Naive thymus-derived CD4-positive, alpha-beta T cell (primary cell): ENCODE measurements around the gene LINGO1. TPM values are rescaled to one million over a fixed set of nuclear protein-coding genes. Genes with fewer than 3 reads are reported as not detected.

ENCODE experiments used
- ATAC-seq: fragments of 150-1000 bp; cut with Tn5 transposase; 2 replicates; pipeline ENCODE4 v1.10.0; 2021; ENCODE audit warnings: mild to moderate bottlenecking, moderate library complexity
- CTCF ChIA-PET: fragments of 350-600 bp; sonication (Branson Sonifier 250); formaldehyde crosslinking; loops from one replicate; lab custom pipeline; 2021; ENCODE audit warnings: antibody characterized with exemption; lab: Charles Lee
- POLR2A ChIA-PET: fragments of 350-600 bp; sonication (Branson Sonifier 250); formaldehyde crosslinking; loops from one replicate; lab custom pipeline; 2021; ENCODE audit warnings: antibody characterized with exemption, inconsistent platforms; lab: Charles Lee
- DNase-seq, 9 donors: peaks; one replicate each; pipeline versions ENCODE4 v3.0.0 to v3.0.0-alpha.2; 2020 to 2022; ENCODE audit warnings: mixed read lengths in 1 of 9
- H3K27ac ChIP-seq: one replicate; pipeline ENCODE4 v1.7.0; 2013; ENCODE audit warnings: mild to moderate bottlenecking, low read depth, low read length, moderate library complexity
- H3K27me3 ChIP-seq, 2 donors: one replicate each; pipeline ENCODE4 v1.7.0; 2013; ENCODE audit warnings: low read length in 2 of 2, mild to moderate bottlenecking in 2 of 2, moderate library complexity in 2 of 2; ENCODE audit not compliant: control insufficient read depth in 2 of 2, insufficient read depth in 2 of 2
- H3K36me3 ChIP-seq, 3 experiments: 1 replicate in 2 of 3; 2 replicates in 1 of 3; pipeline ENCODE4 v1.7.0; 2013; ENCODE audit warnings: low read length in 3 of 3, mild to moderate bottlenecking in 3 of 3, moderate library complexity in 1 of 3; ENCODE audit not compliant: insufficient read depth in 3 of 3, control insufficient read depth in 2 of 3
- H3K4me1 ChIP-seq, 2 donors: one replicate each; pipeline ENCODE4 v1.7.0; 2013; ENCODE audit warnings: low read length in 2 of 2, mild to moderate bottlenecking in 2 of 2, moderate library complexity in 1 of 2; ENCODE audit not compliant: control insufficient read depth in 2 of 2, insufficient read depth in 2 of 2
- H3K4me3 ChIP-seq: 2 replicates; pipeline ENCODE4 v1.7.0; 2013; ENCODE audit warnings: mild to moderate bottlenecking, low read length
- H3K9me3 ChIP-seq, 3 experiments: 1 replicate in 2 of 3; 2 replicates in 1 of 3; pipeline ENCODE4 v1.7.0; 2013; ENCODE audit warnings: low read length in 3 of 3; ENCODE audit not compliant: control insufficient read depth in 2 of 3
- H3K27ac Mint-ChIP-seq, 9 donors: one replicate each; pipeline ENCODE4 v1.8.0; 2020 to 2022; ENCODE audit warnings: mixed read lengths in 9 of 9, mild to moderate bottlenecking in 8 of 9, moderate library complexity in 5 of 9, inconsistent platforms in 2 of 9
- H3K27me3 Mint-ChIP-seq, 5 donors: one replicate each; pipeline ENCODE4 v1.8.0; 2021 to 2022; ENCODE audit warnings: mixed read lengths in 5 of 5, mild to moderate bottlenecking in 1 of 5
- H3K36me3 Mint-ChIP-seq, 5 donors: one replicate each; pipeline ENCODE4 v1.8.0; 2020 to 2022; ENCODE audit warnings: mixed read lengths in 5 of 5, mild to moderate bottlenecking in 3 of 5, inconsistent platforms in 1 of 5
- H3K4me1 Mint-ChIP-seq, 7 donors: one replicate each; pipeline ENCODE4 v1.8.0; 2020 to 2022; ENCODE audit warnings: mixed read lengths in 7 of 7, mild to moderate bottlenecking in 3 of 7, inconsistent platforms in 1 of 7
- H3K4me3 Mint-ChIP-seq, 10 donors: one replicate each; pipeline ENCODE4 v1.8.0; 2020 to 2022; ENCODE audit warnings: mild to moderate bottlenecking in 10 of 10, mixed read lengths in 10 of 10, moderate library complexity in 6 of 10, inconsistent platforms in 2 of 10
- H3K9me3 Mint-ChIP-seq, 11 donors: one replicate each; pipeline ENCODE4 v1.8.0; 2020 to 2022; ENCODE audit warnings: mixed read lengths in 11 of 11, mild to moderate bottlenecking in 4 of 11, inconsistent platforms in 1 of 11, moderate library complexity in 1 of 11
- intact Hi-C, 2 donors: fragments of 100-400 bp; cut with micrococcal nuclease; formaldehyde crosslinking; loops; one replicate each; pipeline ENCODE4 v1.15.1; 2023
- polyA plus RNA-seq, 2 donors: library from polyadenylated mRNA; unstranded; fragments of 300-500 nt; fragmentation: Illumina TruSeq; gene quantifications; one replicate each; pipeline ENCODE4 v1.2.3, GENCODE V29; 2021
- total RNA-seq, 6 experiments: library from RNA in 5 of 6; stranded (reverse) in 5 of 6; gene quantifications; 1 replicate in 5 of 6; 2 replicates in 1 of 6; pipeline ENCODE4 v1.2.3 and lab custom pipeline; 2021 to 2026

Gene LINGO1
- total and polyA plus RNA-seq, 7 experiments from 2014 or later, result not detected

DNA sequence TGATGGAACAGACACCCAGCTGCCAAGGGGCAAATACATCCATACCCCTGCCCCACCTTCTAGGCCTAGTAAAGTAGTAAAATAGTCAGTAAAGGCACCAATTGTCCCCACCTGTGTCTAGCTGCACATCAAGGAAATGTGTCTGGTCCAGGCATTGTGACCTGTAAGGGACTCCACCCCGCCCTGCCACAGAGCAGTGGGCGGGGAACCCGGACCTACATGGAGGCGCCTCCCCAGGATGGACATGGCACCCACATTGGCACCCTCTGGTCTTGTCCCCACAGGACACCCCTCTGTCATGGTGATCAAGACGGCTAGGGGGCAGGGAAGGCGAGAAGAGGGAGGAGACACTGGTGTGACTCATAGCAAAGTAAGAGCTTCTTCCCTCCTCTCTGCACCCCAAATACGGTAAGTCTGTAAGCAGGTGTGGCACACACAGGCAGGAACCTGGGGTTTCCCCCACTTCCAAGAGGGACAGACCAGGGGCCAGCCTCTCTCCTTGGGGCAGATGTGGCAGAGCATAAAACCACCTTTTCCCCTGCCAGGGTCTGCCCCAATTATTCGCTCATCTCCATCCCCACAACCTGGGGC is 13.5 kb upstream of the LINGO1 start:
- no peaks in the 10 kb centered on the region for H3K4me1 Mint-ChIP-seq
- H3K9me3 Mint-ChIP-seq, result no peaks in the 10 kb centered on the region
- peaks cover 0 to 18% (median 4%) of the 10 kb centered on the region in 5 donors for H3K27me3 Mint-ChIP-seq
- POLR2A ChIA-PET, result no interaction called here
- DNase-seq, result no peak
- Histone ChIP-seq H3K36me3 (no peaks in the 10 kb centered on the region), H3K27ac (no peak overlapping the region), H3K9me3 (no peaks in the 10 kb centered on the region), H3K4me1 (no peaks in the 10 kb centered on the region), H3K27me3 (no peaks in the 10 kb centered on the region), H3K4me3 (no peak overlapping the region)
- no peak overlapping the region for H3K27ac Mint-ChIP-seq
- no peaks in the 10 kb centered on the region for H3K36me3 Mint-ChIP-seq
- intact Hi-C loops, result no loop called here
- H3K4me3 Mint-ChIP-seq, result no peak overlapping the region
- no peak for ATAC-seq
- CTCF ChIA-PET, result interaction anchor here (1.8 kb wide), 1 partner anchor 10 kb away, joined by 6 read pairs; no protein-coding TSS in a partner anchor

DNA sequence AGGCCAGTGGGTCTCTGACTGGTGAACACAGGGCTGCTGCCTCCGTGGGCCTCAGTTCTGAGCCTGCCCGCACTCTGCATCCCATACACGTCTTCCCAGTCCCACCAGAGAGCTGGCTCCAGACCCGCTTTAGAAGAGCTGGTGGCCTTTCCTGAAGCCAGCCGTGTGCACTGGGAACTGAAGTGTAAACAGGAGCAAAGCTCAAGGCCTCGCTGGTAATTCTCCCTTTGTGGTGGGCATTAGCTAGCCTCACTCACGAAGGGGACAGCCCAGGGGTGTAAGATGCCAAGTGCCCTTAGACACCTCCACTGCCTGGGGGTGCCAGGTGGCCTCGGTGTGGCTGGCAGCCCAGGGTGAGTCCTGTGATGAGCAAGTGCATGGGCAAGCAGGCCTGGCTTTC is 12.9 kb upstream of the LINGO1 start:
- no peak for ATAC-seq
- Histone ChIP-seq H3K36me3 (no peaks in the 10 kb centered on the region), H3K27me3 (no peaks in the 10 kb centered on the region), H3K4me1 (no peaks in the 10 kb centered on the region), H3K9me3 (no peaks in the 10 kb centered on the region), H3K4me3 (no peak overlapping the region), H3K27ac (no peak overlapping the region)
- ChIA-PET CTCF (interaction anchor here (1.8 kb wide), 1 partner anchor 11 kb away, joined by 6 read pairs; no protein-coding TSS in a partner anchor), POLR2A (no interaction called here)
- intact Hi-C loops, result no loop called here
- no peak overlapping the region for H3K27ac Mint-ChIP-seq
- H3K36me3 Mint-ChIP-seq, result no peaks in the 10 kb centered on the region
- no peaks in the 10 kb centered on the region for H3K9me3 Mint-ChIP-seq
- H3K27me3 Mint-ChIP-seq, result peaks cover 0 to 21% (median 2%) of the 10 kb centered on the region in 5 donors
- no peak overlapping the region for H3K4me3 Mint-ChIP-seq
- no peaks in the 10 kb centered on the region for H3K4me1 Mint-ChIP-seq
- DNase-seq, result no peak

DNA sequence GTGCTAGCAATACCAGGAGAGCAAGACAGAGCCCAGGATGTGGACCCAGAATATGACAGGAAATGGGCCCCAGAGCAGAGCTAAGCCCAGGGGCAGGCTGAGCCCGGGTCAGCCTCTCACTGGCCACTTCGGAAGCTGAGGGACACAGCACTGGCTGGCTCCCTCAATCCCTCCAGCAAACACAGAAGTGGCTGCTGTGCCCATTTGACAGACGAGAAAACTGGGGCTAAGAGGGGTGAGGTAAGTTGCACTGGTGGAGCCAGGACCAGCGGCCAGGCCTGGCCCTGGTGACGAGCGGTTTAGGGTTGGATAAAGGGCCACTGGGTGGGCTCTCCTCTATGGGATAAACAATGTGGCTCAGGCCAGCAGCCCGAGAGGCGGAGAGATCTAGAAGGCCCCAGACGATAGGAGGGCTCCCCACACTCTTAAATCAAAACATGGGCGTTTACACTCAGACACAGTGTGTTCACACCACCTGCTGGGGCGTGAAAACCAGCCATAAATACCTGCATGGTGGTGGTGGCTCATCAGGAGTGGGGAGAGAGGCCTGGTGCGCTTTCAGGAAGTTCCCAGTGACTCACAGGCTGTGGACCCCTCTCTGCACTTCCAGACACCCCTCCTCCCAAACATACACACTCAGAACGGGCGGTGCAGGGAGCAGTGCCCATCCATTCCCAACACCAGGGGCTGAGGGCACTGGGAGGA is 12.0 kb upstream of the LINGO1 start:
- Mint-ChIP-seq H3K27ac (no peak overlapping the region), H3K4me3 (no peak overlapping the region), H3K27me3 (peaks cover 0 to 27% (median 0%) of the 10 kb centered on the region in 5 donors), H3K4me1 (no peaks in the 10 kb centered on the region), H3K9me3 (no peaks in the 10 kb centered on the region), H3K36me3 (no peaks in the 10 kb centered on the region)
- DNase-seq, result no peak
- H3K36me3 ChIP-seq, result no peaks in the 10 kb centered on the region
- no peaks in the 10 kb centered on the region for H3K4me1 ChIP-seq
- H3K27ac ChIP-seq, result no peak overlapping the region
- intact Hi-C loops, result no loop called here
- H3K4me3 ChIP-seq, result no peak overlapping the region
- ChIA-PET CTCF (no interaction called here), POLR2A (no interaction called here)
- H3K9me3 ChIP-seq, result no peaks in the 10 kb centered on the region
- ATAC-seq, result no peak
- H3K27me3 ChIP-seq, result no peaks in the 10 kb centered on the region

DNA sequence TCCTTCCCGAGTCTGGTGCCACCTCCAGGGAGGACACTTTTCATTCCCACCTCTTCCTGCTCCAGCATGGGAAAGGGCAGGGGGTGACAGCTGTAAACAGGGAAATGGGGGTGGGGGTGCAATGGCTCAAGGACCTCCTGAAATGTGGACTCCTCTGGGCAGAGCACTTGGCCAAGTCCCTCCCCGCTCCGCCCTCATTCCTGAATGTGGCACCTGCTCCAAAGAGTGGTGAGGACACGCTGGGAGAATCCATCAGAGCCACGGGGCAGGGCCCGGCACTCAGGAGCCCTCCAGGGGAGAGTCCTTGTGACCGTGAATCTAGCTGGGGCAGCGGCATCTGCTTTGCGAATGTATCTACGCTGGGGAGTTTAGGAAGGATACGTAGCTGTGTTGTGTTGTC is 11.1 kb upstream of the LINGO1 start:
- H3K27ac Mint-ChIP-seq, result no peak overlapping the region
- POLR2A ChIA-PET, result no interaction called here
- H3K9me3 Mint-ChIP-seq, result no peaks in the 10 kb centered on the region
- no peak overlapping the region for H3K27ac ChIP-seq
- H3K4me1 ChIP-seq, result no peaks in the 10 kb centered on the region
- H3K27me3 ChIP-seq, result no peaks in the 10 kb centered on the region
- no peak for ATAC-seq
- no peak for DNase-seq
- no peak overlapping the region for H3K4me3 Mint-ChIP-seq
- CTCF ChIA-PET, result no interaction called here
- H3K36me3 Mint-ChIP-seq, result no peaks in the 10 kb centered on the region
- H3K4me3 ChIP-seq, result no peak overlapping the region
- H3K4me1 Mint-ChIP-seq, result no peaks in the 10 kb centered on the region
- H3K27me3 Mint-ChIP-seq, result peaks cover 0 to 29% (median 0%) of the 10 kb centered on the region in 5 donors
- no peaks in the 10 kb centered on the region for H3K36me3 ChIP-seq
- H3K9me3 ChIP-seq, result no peaks in the 10 kb centered on the region
- intact Hi-C loops, result no loop called here

DNA sequence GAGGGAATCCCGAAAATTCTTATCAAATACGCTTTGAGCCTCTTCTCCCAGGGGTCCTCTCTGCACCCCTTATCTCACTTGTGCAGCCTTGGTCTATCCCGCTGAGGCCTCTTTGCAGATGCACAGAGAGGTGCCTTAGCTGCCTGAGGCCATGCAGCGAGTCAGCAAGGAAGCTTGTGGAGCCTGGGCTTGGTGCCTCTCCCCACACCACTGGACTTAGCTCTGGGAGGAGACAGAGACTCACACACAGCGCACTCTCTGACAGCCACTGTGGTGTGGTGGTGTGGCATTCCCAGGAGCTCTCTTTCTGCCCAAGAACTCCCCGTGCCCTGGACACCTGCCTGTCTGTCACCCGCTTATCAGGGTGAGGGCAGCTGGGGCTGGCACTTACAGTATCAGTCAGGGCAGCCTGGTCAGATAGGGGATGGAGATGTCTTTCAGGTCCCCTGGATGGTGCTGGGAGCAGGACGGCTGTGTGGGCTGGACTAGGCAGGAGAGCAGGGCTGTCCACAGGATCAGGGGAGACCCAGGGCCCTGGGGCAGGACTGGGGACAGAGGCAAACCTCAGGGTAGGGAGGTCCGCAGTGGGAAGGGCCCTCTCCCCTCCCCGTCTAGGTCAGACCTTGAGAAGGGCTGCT is 10.2 kb upstream of the LINGO1 start:
- Mint-ChIP-seq H3K36me3 (no peaks in the 10 kb centered on the region), H3K4me3 (no peak overlapping the region), H3K9me3 (no peaks in the 10 kb centered on the region), H3K27ac (no peak overlapping the region), H3K27me3 (peaks cover 0 to 30% (median 3%) of the 10 kb centered on the region in 5 donors), H3K4me1 (no peaks in the 10 kb centered on the region)
- H3K27ac ChIP-seq, result no peak overlapping the region
- H3K4me1 ChIP-seq, result no peaks in the 10 kb centered on the region
- ATAC-seq (no peak), DNase-seq (no peak)
- H3K4me3 ChIP-seq, result no peak overlapping the region
- H3K27me3 ChIP-seq, result no peaks in the 10 kb centered on the region
- no peaks in the 10 kb centered on the region for H3K9me3 ChIP-seq
- intact Hi-C loops, result no loop called here
- ChIA-PET POLR2A (no interaction called here), CTCF (no interaction called here)
- no peaks in the 10 kb centered on the region for H3K36me3 ChIP-seq

DNA sequence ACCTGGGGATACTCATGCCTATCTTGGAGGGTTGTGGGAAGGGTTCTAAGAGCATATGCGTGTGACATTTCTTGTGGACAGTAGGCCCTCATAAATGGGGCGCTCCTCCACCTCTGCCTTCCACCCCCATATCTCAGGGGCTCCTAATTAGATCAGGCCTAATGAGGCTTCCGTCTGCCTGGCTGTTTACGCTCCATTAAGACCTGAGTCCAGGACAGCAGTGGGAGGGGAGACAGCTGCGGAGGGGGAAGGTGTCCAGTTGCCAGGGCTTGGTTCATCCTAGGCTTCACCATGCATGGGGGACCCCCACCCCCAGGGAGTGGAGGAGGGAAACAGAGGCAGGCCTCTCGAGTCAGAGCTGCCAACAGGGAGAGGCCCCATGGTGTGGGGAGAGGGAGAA is 9.3 kb upstream of the LINGO1 start:
- Mint-ChIP-seq H3K4me1 (no peaks in the 10 kb centered on the region), H3K27me3 (peaks cover 5 to 39% (median 11%) of the 10 kb centered on the region in 5 donors), H3K36me3 (no peaks in the 10 kb centered on the region), H3K9me3 (no peaks in the 10 kb centered on the region), H3K4me3 (no peak overlapping the region), H3K27ac (no peak overlapping the region)
- no peaks in the 10 kb centered on the region for H3K27me3 ChIP-seq
- ATAC-seq (no peak), DNase-seq (no peak)
- CTCF ChIA-PET, result no interaction called here
- no peaks in the 10 kb centered on the region for H3K4me1 ChIP-seq
- intact Hi-C loops, result no loop called here
- H3K36me3 ChIP-seq, result no peaks in the 10 kb centered on the region
- H3K27ac ChIP-seq, result no peak overlapping the region
- H3K4me3 ChIP-seq, result no peak overlapping the region
- POLR2A ChIA-PET, result no interaction called here
- H3K9me3 ChIP-seq, result no peaks in the 10 kb centered on the region
